GM19467 (cell line): ENCODE data around the gene FBRS.
"Not testable (repeated sequence)": the region's sequence is repeated elsewhere in the genome, so short reads cannot be mapped to it uniquely, and the experiment has no call there.

ENCODE experiments used
- ATAC-seq: cut with Tn5 transposase; IDR thresholded peaks from one replicate; pipeline ENCODE4 v1.9.1; 2021; ENCODE audit warnings: mild to moderate bottlenecking, moderate library complexity; ENCODE audit not compliant: unreplicated experiment

The FBRS gene

GRCh38 chr16:30663038-30663437 lies 4.8 kb downstream of the FBRS start:
- ATAC-seq: no peak

- ATAC-seq: no peak
Observed at GRCh38 chr16:30663820-30664219, 5.6 kb downstream of the FBRS start.

GRCh38 chr16:30664616-30665109 lies 6.4 kb downstream of the FBRS start:
- no peak for ATAC-seq

- ATAC-seq: no peak
Observed at GRCh38 chr16:30665155-30665829, 7.1 kb downstream of the FBRS start.

- ATAC-seq: no peak
Observed at GRCh38 chr16:30665830-30666190, 7.6 kb downstream of the FBRS start.

- ATAC-seq: no peak
Observed at GRCh38 chr16:30666681-30667080, 8.4 kb downstream of the FBRS start.

- ATAC-seq: no peak
Observed at GRCh38 chr16:30667361-30667905, 9.2 kb downstream of the FBRS start.

- no peak for ATAC-seq
Observed at GRCh38 chr16:30668393-30668792, 10.2 kb downstream of the FBRS start.

GRCh38 chr16:30669026-30669902 lies 11.0 kb downstream of the FBRS start:
- ATAC-seq: no peak

GRCh38 chr16:30669903-30670824 lies 11.9 kb downstream of the FBRS start:
- no peak for ATAC-seq

- no peak for ATAC-seq
Observed at GRCh38 chr16:30675143-30675542, 16.9 kb downstream of the FBRS start.

GRCh38 chr16:30677931-30678585 lies 19.8 kb downstream of the FBRS start:
- no peak for ATAC-seq

GRCh38 chr16:30678586-30678970 lies 20.3 kb downstream of the FBRS start:
- ATAC-seq: no peak

- no peak for ATAC-seq
Observed at GRCh38 chr16:30680326-30680725, 22.1 kb downstream of the FBRS start.

GRCh38 chr16:30688701-30689100 lies 30.5 kb downstream of the FBRS start:
- no peak for ATAC-seq

- no peak for ATAC-seq
Observed at GRCh38 chr16:30691907-30692306, 33.7 kb downstream of the FBRS start.

- ATAC-seq: no peak
Observed at GRCh38 chr16:30692396-30693064, 34.3 kb downstream of the FBRS start.

GRCh38 chr16:30694926-30695693 lies 36.9 kb downstream of the FBRS start:
- no peak for ATAC-seq

GRCh38 chr16:30696646-30697045 lies 38.4 kb downstream of the FBRS start:
- ATAC-seq: not testable (repeated sequence)
